ENCODE results near the gene SYNPO2. TPM values are rescaled to one million over a fixed set of nuclear protein-coding genes. Genes with fewer than 3 reads are reported as not detected.

SYNPO2 gene
- total RNA-seq, 1 donor from 2014 or later = 0.26 TPM

GRCh38 chr4:118936406-118936805 lies 47.8 kb downstream of the SYNPO2 start:
- DNase-seq (ENCODE audit: low read depth) (no peak), FAIRE-seq (no peak)
- no peaks in the 10 kb centered on the region for H3K36me3 ChIP-seq (ENCODE audit: control insufficient read depth, insufficient read depth, low read length)
- no peak overlapping the region for H3K4me3 ChIP-seq (ENCODE audit: low read depth, low read length)
- TF ChIP-seq, protein P1, sequence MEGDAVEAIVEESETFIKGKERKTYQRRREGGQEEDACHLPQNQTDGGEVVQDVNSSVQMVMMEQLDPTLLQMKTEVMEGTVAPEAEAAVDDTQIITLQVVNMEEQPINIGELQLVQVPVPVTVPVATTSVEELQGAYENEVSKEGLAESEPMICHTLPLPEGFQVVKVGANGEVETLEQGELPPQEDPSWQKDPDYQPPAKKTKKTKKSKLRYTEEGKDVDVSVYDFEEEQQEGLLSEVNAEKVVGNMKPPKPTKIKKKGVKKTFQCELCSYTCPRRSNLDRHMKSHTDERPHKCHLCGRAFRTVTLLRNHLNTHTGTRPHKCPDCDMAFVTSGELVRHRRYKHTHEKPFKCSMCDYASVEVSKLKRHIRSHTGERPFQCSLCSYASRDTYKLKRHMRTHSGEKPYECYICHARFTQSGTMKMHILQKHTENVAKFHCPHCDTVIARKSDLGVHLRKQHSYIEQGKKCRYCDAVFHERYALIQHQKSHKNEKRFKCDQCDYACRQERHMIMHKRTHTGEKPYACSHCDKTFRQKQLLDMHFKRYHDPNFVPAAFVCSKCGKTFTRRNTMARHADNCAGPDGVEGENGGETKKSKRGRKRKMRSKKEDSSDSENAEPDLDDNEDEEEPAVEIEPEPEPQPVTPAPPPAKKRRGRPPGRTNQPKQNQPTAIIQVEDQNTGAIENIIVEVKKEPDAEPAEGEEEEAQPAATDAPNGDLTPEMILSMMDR (IDR thresholded peaks at IDR 0.05; ENCODE audit: insufficient read depth, low read length, severe bottlenecking) = no peak
- H3K27me3 ChIP-seq (ENCODE audit: control insufficient read depth, insufficient read depth, low read length) = no peaks in the 10 kb centered on the region

DNA sequence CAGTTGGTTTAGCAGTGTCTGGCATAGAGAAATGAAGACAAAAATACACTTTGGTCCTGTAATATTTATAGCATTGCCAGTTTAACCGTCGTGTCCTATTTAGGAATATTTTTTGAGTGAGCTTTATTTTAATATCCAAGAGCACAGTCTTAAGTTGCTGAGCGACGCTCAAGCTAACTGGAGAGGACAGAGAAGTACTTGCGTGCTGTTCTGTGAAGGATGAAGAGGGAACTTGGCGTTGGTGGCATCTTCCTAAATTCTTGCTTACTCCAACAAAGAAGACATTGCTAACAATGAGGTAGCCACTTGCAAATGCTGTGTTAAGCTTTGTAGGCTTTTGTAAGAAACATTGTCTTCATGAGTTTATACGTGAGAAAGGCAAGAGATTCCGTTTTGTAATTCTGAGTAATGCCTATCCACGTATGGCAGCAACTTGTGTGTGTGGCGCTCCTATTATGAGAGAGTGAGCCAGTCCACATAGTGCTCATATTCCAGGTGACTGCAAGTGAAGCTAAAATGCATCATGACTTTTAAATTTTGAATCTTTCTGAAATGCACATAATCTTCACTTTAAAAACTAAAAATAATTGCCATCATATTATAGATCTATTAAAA lies 50.6 kb downstream of the SYNPO2 start:
- H3K4me3 ChIP-seq (ENCODE audit: low read depth, low read length) = no peak overlapping the region
- H3K36me3 ChIP-seq (ENCODE audit: control insufficient read depth, insufficient read depth, low read length) = no peaks in the 10 kb centered on the region
- TF ChIP-seq, protein P1 (IDR thresholded peaks at IDR 0.05; ENCODE audit: insufficient read depth, low read length, severe bottlenecking) = no peak
- DNase-seq (ENCODE audit: low read depth) = no peak
- FAIRE-seq = no peak
- no peaks in the 10 kb centered on the region for H3K27me3 ChIP-seq (ENCODE audit: control insufficient read depth, insufficient read depth, low read length)

- FAIRE-seq (no peak), DNase-seq (ENCODE audit: low read depth) (peak; percentile 22)
- no peaks in the 10 kb centered on the region for H3K36me3 ChIP-seq (ENCODE audit: control insufficient read depth, insufficient read depth, low read length)
- no peak overlapping the region for H3K4me3 ChIP-seq (ENCODE audit: low read depth, low read length)
- TF ChIP-seq, protein P1 (IDR thresholded peaks at IDR 0.05; ENCODE audit: insufficient read depth, low read length, severe bottlenecking) = no peak
- H3K27me3 ChIP-seq (ENCODE audit: control insufficient read depth, insufficient read depth, low read length) = no peaks in the 10 kb centered on the region
Observed at GRCh38 chr4:118941149-118941548, 52.5 kb downstream of the SYNPO2 start.

GRCh38 chr4:118941799-118942198 lies 53.1 kb downstream of the SYNPO2 start:
- H3K4me3 ChIP-seq (ENCODE audit: low read depth, low read length) = no peak overlapping the region
- H3K27me3 ChIP-seq (ENCODE audit: control insufficient read depth, insufficient read depth, low read length) = no peaks in the 10 kb centered on the region
- DNase-seq (ENCODE audit: low read depth) = no peak
- no peaks in the 10 kb centered on the region for H3K36me3 ChIP-seq (ENCODE audit: control insufficient read depth, insufficient read depth, low read length)
- FAIRE-seq = no peak
- TF ChIP-seq, protein P1 (IDR thresholded peaks at IDR 0.05; ENCODE audit: insufficient read depth, low read length, severe bottlenecking) = no peak

DNA sequence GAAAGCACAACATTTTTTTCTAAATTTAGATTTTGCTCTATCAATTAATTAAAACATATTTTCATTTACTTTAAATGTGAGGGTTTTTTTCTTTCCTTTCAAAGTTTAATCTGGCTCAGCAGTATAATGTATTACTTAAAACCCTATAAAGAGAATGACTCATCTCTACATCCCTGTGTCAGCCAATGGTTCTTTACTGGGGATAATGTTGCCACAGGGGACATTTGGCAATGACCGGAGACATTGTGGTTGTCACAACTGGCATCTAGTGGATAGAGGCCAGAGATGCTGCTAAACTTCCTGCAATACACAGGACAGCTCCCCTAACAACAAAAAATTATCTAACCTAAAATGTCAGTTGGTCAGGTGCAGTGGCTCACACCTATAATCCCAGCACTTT lies 53.8 kb downstream of the SYNPO2 start:
- no peaks in the 10 kb centered on the region for H3K27me3 ChIP-seq (ENCODE audit: control insufficient read depth, insufficient read depth, low read length)
- TF ChIP-seq, protein P1 (IDR thresholded peaks at IDR 0.05; ENCODE audit: insufficient read depth, low read length, severe bottlenecking) = no peak
- peak; percentile 26 for DNase-seq (ENCODE audit: low read depth)
- no peak overlapping the region for H3K4me3 ChIP-seq (ENCODE audit: low read depth, low read length)
- H3K36me3 ChIP-seq (ENCODE audit: control insufficient read depth, insufficient read depth, low read length) = no peaks in the 10 kb centered on the region
- FAIRE-seq = no peak

DNA sequence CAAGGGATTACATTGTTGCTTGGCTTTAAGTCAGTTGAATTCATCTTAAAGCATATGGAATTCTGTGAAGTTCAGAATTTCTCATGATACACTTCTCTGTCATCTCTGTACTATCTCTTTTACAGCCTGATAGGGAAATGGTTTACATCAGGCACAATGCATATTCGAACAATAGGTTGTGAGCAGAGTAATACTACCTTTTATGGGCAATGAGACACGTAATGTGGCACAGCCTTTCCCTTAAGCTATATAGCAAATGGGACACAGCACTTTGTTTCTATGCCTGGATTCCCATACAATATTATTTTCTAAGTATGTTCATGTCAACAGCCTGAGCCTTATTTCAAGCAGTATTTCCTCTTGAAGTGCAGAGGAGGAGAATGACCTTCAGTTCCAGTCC lies 58.4 kb downstream of the SYNPO2 start:
- Histone ChIP-seq H3K27me3 (ENCODE audit: control insufficient read depth, insufficient read depth, low read length) (no peaks in the 10 kb centered on the region), H3K4me3 (ENCODE audit: low read depth, low read length) (no peak overlapping the region), H3K36me3 (ENCODE audit: control insufficient read depth, insufficient read depth, low read length) (no peaks in the 10 kb centered on the region)
- DNase-seq (ENCODE audit: low read depth) = no peak
- TF ChIP-seq, protein P1 (IDR thresholded peaks at IDR 0.05; ENCODE audit: insufficient read depth, low read length, severe bottlenecking) = no peak
- no peak for FAIRE-seq
